Keratinocyte (primary cell): Measurements from ENCODE around the gene PRSS23. TPM values are rescaled to one million over a fixed set of nuclear protein-coding genes. Genes with fewer than 3 reads are reported as not detected.

Source experiments
- DNase-seq: peaks from one replicate; pipeline ENCODE4 v3.0.0-alpha.2; 2011; ENCODE audit warnings: low read depth, missing footprints, low spot score
- FAIRE-seq: peaks from 2 replicates; lab custom pipeline; 2011; peaks lifted over from hg19 to GRCh38; lab: Jason Lieb, UNC
- H2AFZ ChIP-seq: 2 replicates; pipeline ENCODE4 v1.6.0; 2012; ENCODE audit warnings: low read length, control low read depth, inconsistent platforms; ENCODE audit not compliant: control insufficient read depth
- H3K27ac ChIP-seq: 2 replicates; pipeline ENCODE4 v1.5.1; 2011; ENCODE audit warnings: low read length; ENCODE audit not compliant: control insufficient read depth, insufficient read depth
- H3K27me3 ChIP-seq: 3 replicates; pipeline ENCODE4 v1.6.0; 2011; ENCODE audit warnings: low read length; ENCODE audit not compliant: control insufficient read depth, insufficient read depth; ENCODE audit errors: extremely low read depth
- H3K36me3 ChIP-seq, 2 experiments: 2 replicates in 1 of 2; 3 replicates in 1 of 2; pipeline ENCODE4 v1.5.1; 2011; ENCODE audit warnings: low read length in 2 of 2, mild to moderate bottlenecking in 1 of 2; ENCODE audit not compliant: control insufficient read depth in 2 of 2, insufficient read depth in 2 of 2; ENCODE audit errors: extremely low read depth in 1 of 2
- H3K4me1 ChIP-seq: 3 replicates; pipeline ENCODE4 v1.5.1; 2011; ENCODE audit warnings: low read length; ENCODE audit not compliant: control insufficient read depth, insufficient read depth; ENCODE audit errors: extremely low read depth
- H3K4me2 ChIP-seq: 3 replicates; pipeline ENCODE4 v1.6.0; 2011; ENCODE audit warnings: low read depth, low read length; ENCODE audit not compliant: control insufficient read depth, insufficient read depth; ENCODE audit errors: extremely low read depth
- H3K4me3 ChIP-seq, 3 experiments: fragments of 200-600 bp in 1 of 3; sonication (generic) in 1 of 3; 2 replicates in 2 of 3; 3 replicates in 1 of 3; pipeline ENCODE4 v1.5.1; 2011 to 2016; ENCODE audit warnings: low read length in 3 of 3, mild to moderate bottlenecking in 3 of 3, control low read depth in 2 of 3, inconsistent platforms in 1 of 3, low read depth in 1 of 3, mixed read lengths in 1 of 3, mixed run types in 1 of 3, moderate library complexity in 1 of 3; ENCODE audit not compliant: control insufficient read depth in 2 of 3, insufficient read depth in 2 of 3; ENCODE audit errors: extremely low read depth in 1 of 3
- H3K79me2 ChIP-seq: 2 replicates; pipeline ENCODE4 v1.6.0; 2012; ENCODE audit warnings: low read length; ENCODE audit not compliant: control insufficient read depth, insufficient read depth
- H3K9ac ChIP-seq: 3 replicates; pipeline ENCODE4 v1.6.0; 2011; ENCODE audit warnings: low read length; ENCODE audit not compliant: control insufficient read depth, insufficient read depth; ENCODE audit errors: extremely low read depth
- H3K9me1 ChIP-seq: 3 replicates; pipeline ENCODE4 v1.6.0; 2011; ENCODE audit warnings: low read length; ENCODE audit not compliant: control insufficient read depth, insufficient read depth; ENCODE audit errors: extremely low read depth
- H3K9me3 ChIP-seq: 2 replicates; pipeline ENCODE4 v1.5.1; 2012; ENCODE audit warnings: low read depth, low read length; ENCODE audit not compliant: control insufficient read depth
- H4K20me1 ChIP-seq: 3 replicates; pipeline ENCODE4 v1.6.0; 2011; ENCODE audit warnings: low read length; ENCODE audit not compliant: control insufficient read depth, insufficient read depth; ENCODE audit errors: extremely low read depth
- CTCF ChIP-seq, 3 experiments: IDR thresholded peaks in 1 of 3; conservative IDR thresholded peaks in 1 of 3; optimal IDR thresholded peaks in 1 of 3; 2 replicates in 2 of 3; 3 replicates in 1 of 3; pipeline versions ENCODE3 to v1.5.1; 2011; ENCODE audit warnings: low read length in 3 of 3, mild to moderate bottlenecking in 3 of 3, moderate library complexity in 2 of 3, control low read depth in 1 of 3, inconsistent platforms in 1 of 3; ENCODE audit not compliant: insufficient read depth in 2 of 3; ENCODE audit errors: extremely low read depth in 1 of 3
- EZH2 ChIP-seq: IDR thresholded peaks from one replicate; pipeline ENCODE4 v1.6.1; 2012; ENCODE audit warnings: inconsistent platforms, mild to moderate bottlenecking, low read length, moderate library complexity
- dilution Hi-C: fragments of 300-500 bp; cut with MboI; formaldehyde crosslinking; loops from one replicate; pipeline ENCODE4 v1.7.0; 2020; ENCODE audit warnings: low sequenced_read_pairs; ENCODE audit not compliant: extremely low pct_ligation_motif_present
- polyA plus RNA-seq, 5 experiments: library from polyadenylated mRNA; depleted of rRNA in 3 of 5; stranded (reverse) in 3 of 5; stranded (forward) in 1 of 5; unstranded in 1 of 5; fragments of >200 nt; gene quantifications; 1 replicate in 1 of 5; 2 replicates in 3 of 5; 3 replicates in 1 of 5; pipeline versions ENCODE4 v1.2.1 to v1.2.3, GENCODE V29; 2011 to 2012; ENCODE audit warnings: missing spikeins in 2 of 5, low read depth in 1 of 5, low replicate concordance in 1 of 5

Gene PRSS23
- polyA plus RNA-seq, 1 donor (not counting 4 experiments of a cell fraction or from before 2014, with no cell fraction given), result 143 TPM

GRCh38 chr11:86809561-86809960 is 9.2 kb downstream of the PRSS23 start:
- Histone ChIP-seq H3K9ac (no peak overlapping the region), H3K27ac (no peak overlapping the region)

DNA sequence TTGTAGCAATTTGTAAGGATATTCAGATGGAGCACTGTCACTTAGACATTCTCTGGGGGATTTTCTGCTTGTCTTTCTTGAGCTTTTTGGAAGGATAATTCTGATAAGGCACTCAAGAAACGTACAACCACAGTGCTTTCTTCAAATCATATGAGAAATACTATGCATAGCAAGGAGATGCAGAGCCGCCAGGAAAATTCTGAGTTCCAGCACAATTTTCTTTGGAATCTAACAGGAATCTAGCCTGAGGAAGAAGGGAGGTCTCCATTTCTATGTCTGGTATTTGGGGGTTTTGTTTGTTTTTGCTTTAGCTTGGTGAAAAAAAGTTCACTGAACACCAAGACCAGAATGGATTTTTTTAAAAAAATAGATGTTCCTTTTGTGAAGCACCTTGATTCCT is 9.9 kb downstream of the PRSS23 start:
- no peak overlapping the region for H3K4me3 ChIP-seq
- no peak overlapping the region for H3K4me2 ChIP-seq
- no peaks in the 10 kb centered on the region for H3K9me1 ChIP-seq
- no peak for FAIRE-seq
- peaks cover 35% of the 10 kb centered on the region for H3K4me1 ChIP-seq
- H4K20me1 ChIP-seq, result no peaks in the 10 kb centered on the region
- no peak overlapping the region for H3K9ac ChIP-seq
- H3K79me2 ChIP-seq, result peaks cover 46% of the 10 kb centered on the region
- no peak overlapping the region for H2AFZ ChIP-seq
- H3K36me3 ChIP-seq, result peaks cover 9 to 23% of the 10 kb centered on the region in 2 experiments
- dilution Hi-C loops, result no loop called here
- H3K27me3 ChIP-seq, result no peaks in the 10 kb centered on the region
- TF ChIP-seq CTCF (optimal IDR thresholded peaks at IDR 0.05 in 1 of 3, IDR thresholded peaks at IDR 0.05 in 1 of 3, conservative IDR thresholded peaks at IDR 0.05 in 1 of 3; ENCODE audit: extremely low read depth in 1 of 3, insufficient read depth in 2 of 3, low read length in 3 of 3) (no peak), EZH2 (no peak)
- H3K9me3 ChIP-seq, result no peaks in the 10 kb centered on the region
- no peak for DNase-seq
- no peak overlapping the region for H3K27ac ChIP-seq

More at GRCh38 chr11:86809561-86809960, 9.2 kb downstream of the PRSS23 start:
- Histone ChIP-seq H4K20me1 (no peaks in the 10 kb centered on the region), H3K9me1 (no peaks in the 10 kb centered on the region), H2AFZ (no peak overlapping the region), H3K4me1 (peaks cover 37% of the 10 kb centered on the region), H3K4me2 (no peak overlapping the region), H3K27me3 (no peaks in the 10 kb centered on the region), H3K36me3 (peaks cover 11 to 28% of the 10 kb centered on the region in 2 experiments), H3K79me2 (peaks cover 53% of the 10 kb centered on the region), H3K4me3 (no peak overlapping the region), H3K9me3 (no peaks in the 10 kb centered on the region)
- TF ChIP-seq EZH2 (no peak), CTCF (optimal IDR thresholded peaks at IDR 0.05 in 1 of 3, IDR thresholded peaks at IDR 0.05 in 1 of 3, conservative IDR thresholded peaks at IDR 0.05 in 1 of 3; ENCODE audit: extremely low read depth in 1 of 3, insufficient read depth in 2 of 3, low read length in 3 of 3) (no peak)
- FAIRE-seq, result no peak
- dilution Hi-C loops, result no loop called here
- no peak for DNase-seq
